ENCODE results near the gene TIGAR.

DNA sequence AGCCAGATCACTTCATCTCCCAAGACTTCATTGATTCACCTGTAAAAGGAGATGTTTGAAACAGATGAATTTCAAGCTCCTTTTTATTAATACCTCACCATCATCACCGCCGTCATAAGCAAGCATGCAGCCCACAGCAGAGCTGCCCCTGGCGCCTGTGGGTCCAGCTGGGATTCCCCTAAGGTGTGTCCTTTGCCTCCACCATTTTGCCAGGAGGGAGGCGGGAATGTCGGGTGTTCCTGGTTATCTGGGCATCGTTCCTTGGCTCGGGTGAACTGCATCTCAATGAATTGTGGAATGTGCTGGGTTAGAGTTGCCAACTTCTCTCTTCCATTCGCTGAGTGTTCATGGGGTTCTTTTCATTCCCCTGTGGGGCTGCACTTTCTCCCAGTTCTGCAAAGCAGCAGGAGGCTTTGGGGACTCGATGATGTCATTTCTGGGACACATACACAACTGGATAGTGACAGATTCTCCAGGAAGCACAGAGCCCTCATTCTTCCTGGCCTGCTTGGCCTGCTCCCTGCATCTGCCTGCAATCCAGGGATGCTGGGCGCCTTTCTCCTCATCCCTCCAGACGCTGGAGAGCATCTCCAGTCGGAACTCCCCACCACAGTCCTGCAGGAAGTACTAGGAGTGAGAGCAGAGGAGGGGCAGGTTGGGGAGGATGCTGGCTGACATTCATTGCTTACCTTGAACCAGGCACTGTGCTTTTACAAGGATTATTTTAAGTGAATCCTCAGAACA is 37.3 kb upstream of the TIGAR start:
- TF ChIP-seq, protein P1, sequence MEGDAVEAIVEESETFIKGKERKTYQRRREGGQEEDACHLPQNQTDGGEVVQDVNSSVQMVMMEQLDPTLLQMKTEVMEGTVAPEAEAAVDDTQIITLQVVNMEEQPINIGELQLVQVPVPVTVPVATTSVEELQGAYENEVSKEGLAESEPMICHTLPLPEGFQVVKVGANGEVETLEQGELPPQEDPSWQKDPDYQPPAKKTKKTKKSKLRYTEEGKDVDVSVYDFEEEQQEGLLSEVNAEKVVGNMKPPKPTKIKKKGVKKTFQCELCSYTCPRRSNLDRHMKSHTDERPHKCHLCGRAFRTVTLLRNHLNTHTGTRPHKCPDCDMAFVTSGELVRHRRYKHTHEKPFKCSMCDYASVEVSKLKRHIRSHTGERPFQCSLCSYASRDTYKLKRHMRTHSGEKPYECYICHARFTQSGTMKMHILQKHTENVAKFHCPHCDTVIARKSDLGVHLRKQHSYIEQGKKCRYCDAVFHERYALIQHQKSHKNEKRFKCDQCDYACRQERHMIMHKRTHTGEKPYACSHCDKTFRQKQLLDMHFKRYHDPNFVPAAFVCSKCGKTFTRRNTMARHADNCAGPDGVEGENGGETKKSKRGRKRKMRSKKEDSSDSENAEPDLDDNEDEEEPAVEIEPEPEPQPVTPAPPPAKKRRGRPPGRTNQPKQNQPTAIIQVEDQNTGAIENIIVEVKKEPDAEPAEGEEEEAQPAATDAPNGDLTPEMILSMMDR (IDR thresholded peaks at IDR 0.05; ENCODE audit: insufficient read depth, low read length, poor library complexity, severe bottlenecking): no peak
- no peak for TF ChIP-seq EZH2phosphoT487 (conservative IDR thresholded peaks at IDR 0.05; ENCODE audit: low read length)
